Fibroblast of skin of back (primary cell): Measurements from ENCODE around the gene TSPAN16.
"Not testable (repeated sequence)": the region's sequence is repeated elsewhere in the genome, so short reads cannot be mapped to it uniquely, and the experiment has no call there.

Source experiments
- DNase-seq: peaks from one replicate; pipeline ENCODE4 v3.0.0-alpha.2; 2013

The TSPAN16 gene

GRCh38 chr19:11321191-11322126 lies 25.5 kb downstream of the TSPAN16 start:
- DNase-seq, result no peak

- DNase-seq, result no peak
These were observed 26.5 kb downstream of the TSPAN16 start for GRCh38 chr19:11322269-11323024.

GRCh38 chr19:11323601-11324078 lies 27.7 kb downstream of the TSPAN16 start:
- no peak for DNase-seq

GRCh38 chr19:11324079-11324661 lies 28.2 kb downstream of the TSPAN16 start:
- DNase-seq, result peak; percentile 80

GRCh38 chr19:11324748-11325389 lies 28.9 kb downstream of the TSPAN16 start:
- no peak for DNase-seq

GRCh38 chr19:11325544-11325943 lies 29.6 kb downstream of the TSPAN16 start:
- DNase-seq, result no peak

GRCh38 chr19:11330127-11330526 lies 34.2 kb downstream of the TSPAN16 start:
- DNase-seq, result no peak

GRCh38 chr19:11331502-11331901 lies 35.5 kb downstream of the TSPAN16 start:
- no peak for DNase-seq

GRCh38 chr19:11332822-11333221 lies 36.9 kb downstream of the TSPAN16 start:
- DNase-seq, result no peak

- DNase-seq, result peak; percentile 21
These were observed 37.9 kb downstream of the TSPAN16 start for GRCh38 chr19:11333838-11334237.

GRCh38 chr19:11335449-11336146 lies 39.6 kb downstream of the TSPAN16 start:
- no peak for DNase-seq

GRCh38 chr19:11337080-11337479 lies 41.1 kb downstream of the TSPAN16 start:
- DNase-seq, result no peak

GRCh38 chr19:11338121-11338520 lies 42.2 kb downstream of the TSPAN16 start:
- DNase-seq, result no peak

- no peak for DNase-seq
These were observed 42.8 kb downstream of the TSPAN16 start for GRCh38 chr19:11338569-11339253.

- peak; percentile 82 for DNase-seq
These were observed 43.5 kb downstream of the TSPAN16 start, which contains the start of gene RAB3D for GRCh38 chr19:11339254-11340098. RAB3D (minus strand) TSS chr19:11339657; CDS start chr19:11337399, 2,258 bp downstream.

- not testable (repeated sequence) for DNase-seq
These were observed 44.1 kb downstream of the TSPAN16 start for GRCh38 chr19:11340099-11340467.

- DNase-seq, result no peak
These were observed 46.5 kb downstream of the TSPAN16 start for GRCh38 chr19:11342429-11342828.

- no peak for DNase-seq
These were observed 49.3 kb downstream of the TSPAN16 start for GRCh38 chr19:11345122-11345803.

- peak; percentile 99 for DNase-seq
These were observed 50.4 kb downstream of the TSPAN16 start, which contains the start of the genes CCDC159 and TMEM205 for GRCh38 chr19:11346104-11346940. CCDC159 (plus strand) TSS chr19:11346519; CDS start chr19:11346607, 88 bp downstream. TMEM205 (minus strand) TSS chr19:11346268; CDS start chr19:11345619, 649 bp downstream.
